Loucy (cell line): ENCODE results near the gene CLEC16A.

ENCODE experiments used
- EZH2phosphoT487 ChIP-seq: fragments of 200-600 bp; IDR thresholded peaks from 2 replicates; pipeline ENCODE4 v1.6.1; 2018; ENCODE audit warnings: antibody characterized with exemption, mild to moderate bottlenecking, moderate library complexity, borderline replicate concordance
- TF ChIP-seq, protein P1 (sequence below): fragments of 200-600 bp; sonication (generic); conservative IDR thresholded peaks from 2 replicates; pipeline ENCODE4 v1.5.1; 2014; ENCODE audit warnings: mild to moderate bottlenecking, antibody characterized with exemption, low read length

GRCh38 chr16:11150190-11150589 lies 205.8 kb downstream of the CLEC16A start:
- TF ChIP-seq EZH2phosphoT487, result no peak
- TF ChIP-seq, protein P1, sequence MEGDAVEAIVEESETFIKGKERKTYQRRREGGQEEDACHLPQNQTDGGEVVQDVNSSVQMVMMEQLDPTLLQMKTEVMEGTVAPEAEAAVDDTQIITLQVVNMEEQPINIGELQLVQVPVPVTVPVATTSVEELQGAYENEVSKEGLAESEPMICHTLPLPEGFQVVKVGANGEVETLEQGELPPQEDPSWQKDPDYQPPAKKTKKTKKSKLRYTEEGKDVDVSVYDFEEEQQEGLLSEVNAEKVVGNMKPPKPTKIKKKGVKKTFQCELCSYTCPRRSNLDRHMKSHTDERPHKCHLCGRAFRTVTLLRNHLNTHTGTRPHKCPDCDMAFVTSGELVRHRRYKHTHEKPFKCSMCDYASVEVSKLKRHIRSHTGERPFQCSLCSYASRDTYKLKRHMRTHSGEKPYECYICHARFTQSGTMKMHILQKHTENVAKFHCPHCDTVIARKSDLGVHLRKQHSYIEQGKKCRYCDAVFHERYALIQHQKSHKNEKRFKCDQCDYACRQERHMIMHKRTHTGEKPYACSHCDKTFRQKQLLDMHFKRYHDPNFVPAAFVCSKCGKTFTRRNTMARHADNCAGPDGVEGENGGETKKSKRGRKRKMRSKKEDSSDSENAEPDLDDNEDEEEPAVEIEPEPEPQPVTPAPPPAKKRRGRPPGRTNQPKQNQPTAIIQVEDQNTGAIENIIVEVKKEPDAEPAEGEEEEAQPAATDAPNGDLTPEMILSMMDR, result no peak
